GM12872 (cell line): ENCODE results near the gene NCAM1.

Experiments
- CTCF ChIP-seq: IDR thresholded peaks from 3 replicates; pipeline ENCODE4 v1.5.1; 2011; ENCODE audit warnings: low read depth, mild to moderate bottlenecking, low read length, moderate library complexity; ENCODE audit not compliant: insufficient read depth

NCAM1 gene

GRCh38 chr11:113276466-113276865, 315.2 kb downstream of the NCAM1 start:
- no peak for TF ChIP-seq CTCF

- no peak for TF ChIP-seq CTCF
Observed at GRCh38 chr11:113277907-113278306, 316.7 kb downstream of the NCAM1 start.

- TF ChIP-seq CTCF, result no peak
Observed at GRCh38 chr11:113278481-113278880, 317.3 kb downstream of the NCAM1 start.

- TF ChIP-seq CTCF, result no peak
Observed at GRCh38 chr11:113278925-113279324, 317.7 kb downstream of the NCAM1 start.

- no peak for TF ChIP-seq CTCF
Observed at GRCh38 chr11:113279591-113279990, 318.4 kb downstream of the NCAM1 start.

- no peak for TF ChIP-seq CTCF
Observed at GRCh38 chr11:113281052-113281725, 320.0 kb downstream of the NCAM1 start.

GRCh38 chr11:113282898-113283437, 321.7 kb downstream of the NCAM1 start:
- no peak for TF ChIP-seq CTCF
